CD4-positive, alpha-beta memory T cell (primary cell): ENCODE measurements around the gene EMC10. TPM values are rescaled to one million over a fixed set of nuclear protein-coding genes. Genes with fewer than 3 reads are reported as not detected.
A peak's percentile ranks its signal among the peaks of the same experiment; 100 is the strongest.

Source experiments
- CTCF ChIA-PET: fragments of 350-600 bp; sonication (Branson Sonifier 250); formaldehyde crosslinking; loops from one replicate; lab custom pipeline; 2021; ENCODE audit warnings: inconsistent platforms; ENCODE audit not compliant: partially characterized antibody; lab: Charles Lee
- POLR2A ChIA-PET: fragments of 350-600 bp; sonication (Branson Sonifier 250); formaldehyde crosslinking; loops from one replicate; lab custom pipeline; 2021; ENCODE audit not compliant: partially characterized antibody; lab: Charles Lee
- DNase-seq, 5 donors: peaks; one replicate each; pipeline versions ENCODE4 v3.0.0 to v3.0.0-alpha.2; 2020 to 2022; ENCODE audit warnings: mixed read lengths in 1 of 5
- H3K27ac ChIP-seq: one replicate; pipeline ENCODE4 v1.7.0; 2013; ENCODE audit warnings: low read depth, low read length
- H3K27me3 ChIP-seq: 2 replicates; pipeline ENCODE4 v1.7.0; 2013; ENCODE audit warnings: mild to moderate bottlenecking, low read length, moderate library complexity; ENCODE audit not compliant: insufficient read depth
- H3K36me3 ChIP-seq: 2 replicates; pipeline ENCODE4 v1.7.0; 2013; ENCODE audit warnings: mild to moderate bottlenecking, low read length, moderate library complexity; ENCODE audit not compliant: insufficient read depth
- H3K4me1 ChIP-seq: 2 replicates; pipeline ENCODE4 v1.7.0; 2013; ENCODE audit warnings: mild to moderate bottlenecking, low read length, moderate library complexity; ENCODE audit not compliant: insufficient read depth
- H3K4me3 ChIP-seq, 2 donors: one replicate each; pipeline ENCODE4 v1.7.0; 2013; ENCODE audit warnings: low read length in 2 of 2, mild to moderate bottlenecking in 1 of 2
- H3K9me3 ChIP-seq, 2 donors: one replicate each; pipeline ENCODE4 v1.7.0; 2013; ENCODE audit warnings: low read length in 2 of 2, control low read depth in 1 of 2; ENCODE audit not compliant: control insufficient read depth in 1 of 2
- H3K27ac Mint-ChIP-seq, 7 donors: one replicate each; pipeline ENCODE4 v1.8.0; 2020 to 2021; ENCODE audit warnings: mixed read lengths in 7 of 7, mild to moderate bottlenecking in 6 of 7, inconsistent platforms in 3 of 7, moderate library complexity in 3 of 7
- H3K27me3 Mint-ChIP-seq, 2 donors: one replicate each; pipeline ENCODE4 v1.8.0; 2020 to 2021; ENCODE audit warnings: mixed read lengths in 2 of 2
- H3K36me3 Mint-ChIP-seq, 2 donors: one replicate each; pipeline ENCODE4 v1.8.0; 2020 to 2021; ENCODE audit warnings: mixed read lengths in 2 of 2, inconsistent platforms in 1 of 2, mild to moderate bottlenecking in 1 of 2
- H3K4me1 Mint-ChIP-seq, 4 donors: one replicate each; pipeline ENCODE4 v1.8.0; 2020 to 2021; ENCODE audit warnings: mixed read lengths in 4 of 4, mild to moderate bottlenecking in 1 of 4
- H3K4me3 Mint-ChIP-seq, 8 donors: one replicate each; pipeline ENCODE4 v1.8.0; 2020 to 2021; ENCODE audit warnings: mixed read lengths in 8 of 8, mild to moderate bottlenecking in 7 of 8, moderate library complexity in 6 of 8, inconsistent platforms in 3 of 8
- H3K9me3 Mint-ChIP-seq, 8 donors: one replicate each; pipeline ENCODE4 v1.8.0; 2020 to 2021; ENCODE audit warnings: mixed read lengths in 8 of 8, mild to moderate bottlenecking in 5 of 8, inconsistent platforms in 3 of 8, moderate library complexity in 1 of 8
- intact Hi-C: fragments of 100-400 bp; cut with micrococcal nuclease; formaldehyde crosslinking; loops from one replicate; pipeline ENCODE4 v1.15.1; 2023
- polyA plus RNA-seq, 2 donors: library from polyadenylated mRNA; unstranded; fragments of 300-500 nt; fragmentation: Illumina TruSeq; gene quantifications; one replicate each; pipeline ENCODE4 v1.2.3, GENCODE V29; 2021
- total RNA-seq, 2 experiments: library from RNA; stranded (reverse); gene quantifications; one replicate each; pipeline ENCODE4 v1.2.3, GENCODE V29; 2021

The EMC10 gene
- total and polyA plus RNA-seq, 4 experiments from 2014 or later, result 7.8 to 92.6 (median 46.9) TPM

GRCh38 chr19:50515168-50515561 is 38.9 kb downstream of the EMC10 start:
- peaks cover 0 to 4% of the 10 kb centered on the region in 2 donors for H3K36me3 Mint-ChIP-seq
- peaks cover 7 to 23% (median 14%) of the 10 kb centered on the region in 4 donors for H3K4me1 Mint-ChIP-seq
- Histone ChIP-seq H3K27me3 (no peaks in the 10 kb centered on the region), H3K9me3 (no peaks in the 10 kb centered on the region), H3K27ac (no peak overlapping the region), H3K4me3 (no peak overlapping the region), H3K36me3 (no peaks in the 10 kb centered on the region), H3K4me1 (peaks cover 11% of the 10 kb centered on the region)
- H3K9me3 Mint-ChIP-seq, result peaks cover 0 to 3% (median 0%) of the 10 kb centered on the region in 8 donors
- CTCF ChIA-PET, result no interaction called here
- H3K27ac Mint-ChIP-seq, result no peak overlapping the region
- POLR2A ChIA-PET, result no interaction called here
- peaks cover 0 to 9% of the 10 kb centered on the region in 2 donors for H3K27me3 Mint-ChIP-seq
- intact Hi-C loops, result no loop called here
- DNase-seq, result peak in 1 of 5 donors; percentile 10
- H3K4me3 Mint-ChIP-seq, result no peak overlapping the region

- Mint-ChIP-seq H3K27ac (no peak overlapping the region), H3K9me3 (no peaks in the 10 kb centered on the region), H3K36me3 (peaks cover 0 to under 1% of the 10 kb centered on the region in 2 donors), H3K4me3 (no peak overlapping the region), H3K4me1 (peaks cover 2 to 11% (median 4%) of the 10 kb centered on the region in 4 donors), H3K27me3 (peaks cover 0 to 5% of the 10 kb centered on the region in 2 donors)
- no peaks in the 10 kb centered on the region for H3K27me3 ChIP-seq
- H3K9me3 ChIP-seq, result no peaks in the 10 kb centered on the region
- POLR2A ChIA-PET, result no interaction called here
- CTCF ChIA-PET, result no interaction called here
- peaks cover 4% of the 10 kb centered on the region for H3K4me1 ChIP-seq
- no peak overlapping the region for H3K27ac ChIP-seq
- no peaks in the 10 kb centered on the region for H3K36me3 ChIP-seq
- DNase-seq, result peak in 1 of 5 donors; percentile 1
- no peak overlapping the region for H3K4me3 ChIP-seq
- intact Hi-C loops, result no loop called here
Measured at GRCh38 chr19:50516456-50516855, 40.1 kb downstream of the EMC10 start.

- Mint-ChIP-seq H3K27me3 (peaks cover 0 to 4% of the 10 kb centered on the region in 2 donors), H3K27ac (no peak overlapping the region), H3K36me3 (no peaks in the 10 kb centered on the region), H3K9me3 (no peaks in the 10 kb centered on the region), H3K4me3 (no peak overlapping the region), H3K4me1 (peaks cover 0 to 6% (median 0%) of the 10 kb centered on the region in 4 donors)
- ChIA-PET CTCF (no interaction called here), POLR2A (no interaction called here)
- intact Hi-C loops, result no loop called here
- H3K4me3 ChIP-seq, result no peak overlapping the region
- no peaks in the 10 kb centered on the region for H3K9me3 ChIP-seq
- H3K27ac ChIP-seq, result no peak overlapping the region
- no peaks in the 10 kb centered on the region for H3K36me3 ChIP-seq
- no peaks in the 10 kb centered on the region for H3K4me1 ChIP-seq
- DNase-seq, result peak in 1 of 5 donors; percentile 17
- H3K27me3 ChIP-seq, result no peaks in the 10 kb centered on the region
Measured at GRCh38 chr19:50516964-50517703, 40.8 kb downstream of the EMC10 start.

GRCh38 chr19:50517704-50518075 is 41.4 kb downstream of the EMC10 start:
- Mint-ChIP-seq H3K9me3 (no peaks in the 10 kb centered on the region), H3K27me3 (peaks cover 0 to 4% of the 10 kb centered on the region in 2 donors), H3K4me3 (no peak overlapping the region), H3K36me3 (no peaks in the 10 kb centered on the region), H3K4me1 (peaks cover 0 to 6% (median 0%) of the 10 kb centered on the region in 4 donors), H3K27ac (no peak overlapping the region)
- ChIA-PET POLR2A (no interaction called here), CTCF (no interaction called here)
- no peaks in the 10 kb centered on the region for H3K9me3 ChIP-seq
- intact Hi-C loops, result no loop called here
- no peaks in the 10 kb centered on the region for H3K27me3 ChIP-seq
- H3K4me3 ChIP-seq, result no peak overlapping the region
- no peak overlapping the region for H3K27ac ChIP-seq
- no peaks in the 10 kb centered on the region for H3K36me3 ChIP-seq
- no peaks in the 10 kb centered on the region for H3K4me1 ChIP-seq
- DNase-seq, result peak in 1 of 5 donors; percentile 13

- H3K27ac ChIP-seq, result no peak overlapping the region
- H3K4me3 ChIP-seq, result no peak overlapping the region
- H3K27me3 Mint-ChIP-seq, result peaks cover 0 to 4% of the 10 kb centered on the region in 2 donors
- no peaks in the 10 kb centered on the region for H3K36me3 Mint-ChIP-seq
- H3K27me3 ChIP-seq, result no peaks in the 10 kb centered on the region
- no peaks in the 10 kb centered on the region for H3K9me3 Mint-ChIP-seq
- CTCF ChIA-PET, result interaction anchor here (1.4 kb wide), 1 partner anchor 18 kb away, joined by 3 read pairs; no protein-coding TSS in a partner anchor
- H3K9me3 ChIP-seq, result no peaks in the 10 kb centered on the region
- DNase-seq, result peak in 1 of 5 donors; percentile 20
- POLR2A ChIA-PET, result no interaction called here
- H3K36me3 ChIP-seq, result no peaks in the 10 kb centered on the region
- no peaks in the 10 kb centered on the region for H3K4me1 ChIP-seq
- H3K4me1 Mint-ChIP-seq, result peaks cover 0 to 2% (median 0%) of the 10 kb centered on the region in 4 donors
- H3K27ac Mint-ChIP-seq, result peak overlapping the region in 1 of 7 donors; percentile 60
- intact Hi-C loops, result no loop called here
- no peak overlapping the region for H3K4me3 Mint-ChIP-seq
Measured at GRCh38 chr19:50518091-50519005, 42.0 kb downstream of the EMC10 start.

GRCh38 chr19:50519006-50519575 is 42.8 kb downstream of the EMC10 start:
- no peaks in the 10 kb centered on the region for H3K36me3 ChIP-seq
- no peak overlapping the region for H3K4me3 ChIP-seq
- Mint-ChIP-seq H3K36me3 (no peaks in the 10 kb centered on the region), H3K4me3 (no peak overlapping the region), H3K9me3 (no peaks in the 10 kb centered on the region), H3K4me1 (no peaks in the 10 kb centered on the region), H3K27me3 (peaks cover 0 to 4% of the 10 kb centered on the region in 2 donors), H3K27ac (no peak overlapping the region)
- H3K27me3 ChIP-seq, result no peaks in the 10 kb centered on the region
- H3K4me1 ChIP-seq, result no peaks in the 10 kb centered on the region
- intact Hi-C loops, result no loop called here
- ChIA-PET CTCF (interaction anchor here (1.4 kb wide), 1 partner anchor 18 kb away, joined by 3 read pairs; no protein-coding TSS in a partner anchor), POLR2A (no interaction called here)
- peak in 1 of 5 donors; percentile 32 for DNase-seq
- no peak overlapping the region for H3K27ac ChIP-seq
- no peaks in the 10 kb centered on the region for H3K9me3 ChIP-seq
